ENCODE data around the gene POLR3K.
A peak's percentile ranks its signal among the peaks of the same experiment; 100 is the strongest.
"Not testable (repeated sequence)": the region's sequence is repeated elsewhere in the genome, so short reads cannot be mapped to it uniquely, and the experiment has no call there.

The POLR3K gene

GRCh38 chr16:10772-11171, 42.6 kb downstream of the POLR3K start:
- POLR2A ChIA-PET; H3K4me3 ChIP-seq (ENCODE audit: low read depth, low read length); H3K36me3 ChIP-seq (ENCODE audit: control insufficient read depth in 2 of 2, insufficient read depth in 1 of 2, low read length in 2 of 2); H3K27ac ChIP-seq (ENCODE audit: extremely low read depth, low read depth, low read length); H3K9me3 ChIP-seq (ENCODE audit: control insufficient read depth, insufficient read depth, low read depth, low read length); CTCF ChIA-PET; H3K4me1 ChIP-seq (ENCODE audit: control insufficient read depth, insufficient read depth, low read length): not testable (repeated sequence)
- TF ChIP-seq ZSCAN30 (tag by site-specific recombination; IDR thresholded peaks at IDR 0.05) (0 out of 2 replicates have a peak, but pooled peaks have one; percentile 23), ZBTB26 (tag by site-specific recombination; optimal IDR thresholded peaks at IDR 0.05) (peak; percentile 16), ZNF654 (tag by site-specific recombination; IDR thresholded peaks at IDR 0.05; ENCODE audit: low read depth) (peak; percentile 14; the same call in 1 of the 2 replicates), ZNF785 (tag by site-specific recombination; IDR thresholded peaks at IDR 0.05) (peak; percentile 99), CTCF (tag by site-specific recombination; IDR thresholded peaks at IDR 0.05) (peak; percentile 28; the same call in 1 of the 2 replicates)

- ChIA-PET CTCF (interaction anchor here (0.6 kb wide), 1 partner anchor 173 kb away, joined by 3 read pairs; no protein-coding TSS in a partner anchor), POLR2A (no interaction called here)
- H3K9me3 ChIP-seq (ENCODE audit: control insufficient read depth, insufficient read depth, low read depth, low read length) = no peaks in the 10 kb centered on the region
- TF ChIP-seq ZBTB21 (tag by site-specific recombination; IDR thresholded peaks at IDR 0.05) = no peak
- peak; percentile 82; the same call in 1 of the 2 replicates for TF ChIP-seq ZBTB44 (tag by site-specific recombination; IDR thresholded peaks at IDR 0.05)
- peak; percentile 99 for TF ChIP-seq ZNF530 (tag by site-specific recombination; IDR thresholded peaks at IDR 0.05; ENCODE audit: low read depth)
- TF ChIP-seq ZNF704 (tag by site-specific recombination; IDR thresholded peaks at IDR 0.05) = no peak
- no peak for TF ChIP-seq ZNF391 (tag by site-specific recombination; IDR thresholded peaks at IDR 0.05; ENCODE audit: borderline replicate concordance, low read depth)
- no peak for TF ChIP-seq ZNF48 (tag by site-specific recombination; IDR thresholded peaks at IDR 0.05)
- no peak for TF ChIP-seq ZNF433 (tag by site-specific recombination; IDR thresholded peaks at IDR 0.05; ENCODE audit: low read depth)
- no peak overlapping the region for H3K27ac ChIP-seq (ENCODE audit: extremely low read depth, low read depth, low read length)
- H3K4me1 ChIP-seq (ENCODE audit: control insufficient read depth, insufficient read depth, low read length) = no peaks in the 10 kb centered on the region
- no peaks in the 10 kb centered on the region for H3K36me3 ChIP-seq (ENCODE audit: control insufficient read depth in 2 of 2, insufficient read depth in 1 of 2, low read length in 2 of 2)
- H3K4me3 ChIP-seq (ENCODE audit: low read depth, low read length) = peak overlapping the region; percentile 36
Observed at GRCh38 chr16:9903-10665, 43.3 kb downstream of the POLR3K start.

All from HEK293 (cell line).